GM21723 (cell line): Measurements from ENCODE around the gene RAPGEFL1.
"Not testable (repeated sequence)": the region's sequence is repeated elsewhere in the genome, so short reads cannot be mapped to it uniquely, and the experiment has no call there.

ENCODE experiments used
- ATAC-seq: cut with Tn5 transposase; IDR thresholded peaks from one replicate; pipeline ENCODE4 v1.9.1; 2021; ENCODE audit warnings: mild to moderate bottlenecking, moderate library complexity; ENCODE audit not compliant: unreplicated experiment

Gene RAPGEFL1

GRCh38 chr17:40173091-40173777, 4.0 kb upstream of the RAPGEFL1 start:
- no peak for ATAC-seq

GRCh38 chr17:40173778-40174135, 3.5 kb upstream of the RAPGEFL1 start:
- ATAC-seq, result no peak

- no peak for ATAC-seq
These were observed 2.8 kb upstream of the RAPGEFL1 start for GRCh38 chr17:40174514-40174913.

GRCh38 chr17:40175928-40176753, 1.1 kb upstream of the RAPGEFL1 start:
- no peak for ATAC-seq

- ATAC-seq, result no peak
These were observed 538 bp upstream of the RAPGEFL1 start for GRCh38 chr17:40176754-40177110.

- no peak for ATAC-seq
These were observed 841 bp downstream of the RAPGEFL1 start for GRCh38 chr17:40178021-40178601.

- ATAC-seq, result no peak
These were observed 1.4 kb downstream of the RAPGEFL1 start for GRCh38 chr17:40178660-40179059.

- ATAC-seq, result no peak
These were observed 2.8 kb downstream of the RAPGEFL1 start for GRCh38 chr17:40179923-40180659.

- ATAC-seq, result no peak
These were observed 3.4 kb downstream of the RAPGEFL1 start for GRCh38 chr17:40180694-40181093.

- ATAC-seq, result no peak
These were observed 3.9 kb downstream of the RAPGEFL1 start for GRCh38 chr17:40181205-40181604.

- no peak for ATAC-seq
These were observed 5.3 kb downstream of the RAPGEFL1 start for GRCh38 chr17:40182606-40183005.

- ATAC-seq, result no peak
These were observed 10.0 kb downstream of the RAPGEFL1 start for GRCh38 chr17:40187238-40187637.

GRCh38 chr17:40188694-40189093, 11.4 kb downstream of the RAPGEFL1 start:
- no peak for ATAC-seq

- no peak for ATAC-seq
These were observed 13.1 kb downstream of the RAPGEFL1 start for GRCh38 chr17:40190197-40191021.

GRCh38 chr17:40191237-40192208, 14.3 kb downstream of the RAPGEFL1 start:
- peak; percentile 75 for ATAC-seq

- no peak for ATAC-seq
These were observed 15.7 kb downstream of the RAPGEFL1 start for GRCh38 chr17:40192961-40193360.

GRCh38 chr17:40194821-40195220, 17.6 kb downstream of the RAPGEFL1 start:
- no peak for ATAC-seq

- no peak for ATAC-seq
These were observed 20.3 kb downstream of the RAPGEFL1 start for GRCh38 chr17:40197550-40197949.

- not testable (repeated sequence) for ATAC-seq
These were observed 20.7 kb downstream of the RAPGEFL1 start for GRCh38 chr17:40197965-40198456.
